ENCODE data around the gene AGPAT4.

AGPAT4 gene

DNA sequence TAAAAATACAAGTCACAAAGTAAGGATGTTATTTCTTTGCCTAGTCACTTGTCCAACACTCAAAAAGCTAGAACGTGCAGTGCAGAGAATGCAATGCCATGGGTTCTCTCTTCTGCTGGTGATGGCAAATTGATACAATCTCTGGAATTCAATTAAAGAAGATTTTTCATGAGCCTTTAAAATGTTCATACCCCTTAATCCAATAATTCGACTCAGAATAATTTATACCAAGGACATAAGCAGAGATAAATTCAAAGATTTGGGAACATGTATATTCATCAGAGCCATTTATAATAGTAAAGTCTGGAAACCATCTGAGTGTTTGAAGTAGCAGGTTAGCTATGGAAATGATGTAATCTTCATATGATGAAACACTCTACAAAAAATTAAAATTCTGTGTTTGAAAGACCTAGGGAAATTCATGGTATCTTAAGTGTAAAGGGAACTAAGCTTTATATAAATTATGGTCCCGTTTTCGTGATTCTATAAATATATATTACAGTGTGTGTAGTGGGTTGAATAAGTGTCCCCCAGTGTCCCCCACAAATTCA is 2.8 kb upstream of the AGPAT4 start:
- TF ChIP-seq, protein P1, sequence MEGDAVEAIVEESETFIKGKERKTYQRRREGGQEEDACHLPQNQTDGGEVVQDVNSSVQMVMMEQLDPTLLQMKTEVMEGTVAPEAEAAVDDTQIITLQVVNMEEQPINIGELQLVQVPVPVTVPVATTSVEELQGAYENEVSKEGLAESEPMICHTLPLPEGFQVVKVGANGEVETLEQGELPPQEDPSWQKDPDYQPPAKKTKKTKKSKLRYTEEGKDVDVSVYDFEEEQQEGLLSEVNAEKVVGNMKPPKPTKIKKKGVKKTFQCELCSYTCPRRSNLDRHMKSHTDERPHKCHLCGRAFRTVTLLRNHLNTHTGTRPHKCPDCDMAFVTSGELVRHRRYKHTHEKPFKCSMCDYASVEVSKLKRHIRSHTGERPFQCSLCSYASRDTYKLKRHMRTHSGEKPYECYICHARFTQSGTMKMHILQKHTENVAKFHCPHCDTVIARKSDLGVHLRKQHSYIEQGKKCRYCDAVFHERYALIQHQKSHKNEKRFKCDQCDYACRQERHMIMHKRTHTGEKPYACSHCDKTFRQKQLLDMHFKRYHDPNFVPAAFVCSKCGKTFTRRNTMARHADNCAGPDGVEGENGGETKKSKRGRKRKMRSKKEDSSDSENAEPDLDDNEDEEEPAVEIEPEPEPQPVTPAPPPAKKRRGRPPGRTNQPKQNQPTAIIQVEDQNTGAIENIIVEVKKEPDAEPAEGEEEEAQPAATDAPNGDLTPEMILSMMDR (conservative IDR thresholded peaks at IDR 0.05; ENCODE audit: low read length): no peak
- no peak for DNase-seq (ENCODE audit: low read depth)
- no peak overlapping the region for H3K4me3 ChIP-seq (ENCODE audit: low read length)

- TF ChIP-seq, protein P1 (conservative IDR thresholded peaks at IDR 0.05; ENCODE audit: low read length): no peak
- DNase-seq (ENCODE audit: low read depth): no peak
- no peak overlapping the region for H3K4me3 ChIP-seq (ENCODE audit: low read length)
Measured at GRCh38 chr6:161274898-161275297, 1.0 kb upstream of the AGPAT4 start.

GRCh38 chr6:161274488-161274858 is 612 bp upstream of the AGPAT4 start:
- no peak for DNase-seq (ENCODE audit: low read depth)
- TF ChIP-seq, protein P1 (conservative IDR thresholded peaks at IDR 0.05; ENCODE audit: low read length): no peak

DNA sequence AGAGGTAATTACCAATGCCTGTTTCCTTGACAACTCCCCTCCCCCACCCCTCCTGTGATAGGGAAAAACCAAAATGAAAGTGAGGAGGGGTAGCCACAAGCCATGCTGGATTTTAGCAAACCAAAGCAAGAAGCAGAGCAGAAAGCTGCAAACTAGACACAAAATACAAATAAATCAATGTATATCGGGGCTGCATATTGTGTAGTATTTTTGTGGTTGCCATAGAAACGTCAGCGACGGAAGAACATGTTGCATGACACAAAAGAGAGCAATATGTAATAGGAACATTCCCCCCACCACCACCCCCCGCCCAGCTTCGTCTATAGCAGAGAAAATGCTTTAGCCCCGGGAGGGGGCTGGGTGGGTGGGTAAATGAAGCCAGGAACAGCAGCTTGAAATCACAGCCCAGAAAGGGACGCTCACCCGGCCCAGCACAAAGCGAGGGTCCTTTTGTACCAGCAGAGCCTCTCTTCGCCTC is 548 bp downstream of the AGPAT4 start:
- peak; percentile 52 for DNase-seq (ENCODE audit: low read depth)
- H3K4me3 ChIP-seq (ENCODE audit: low read length): peak overlapping the region; percentile 82
- TF ChIP-seq, protein P1 (conservative IDR thresholded peaks at IDR 0.05; ENCODE audit: low read length): no peak

More at GRCh38 chr6:161274488-161274858, 612 bp upstream of the AGPAT4 start:
- peak overlapping the region; percentile 82 for H3K4me3 ChIP-seq (ENCODE audit: low read length)

GRCh38 chr6:161272635-161273273 is 1.1 kb downstream of the AGPAT4 start:
- TF ChIP-seq, protein P1 (conservative IDR thresholded peaks at IDR 0.05; ENCODE audit: low read length): no peak
- peak; percentile 67 for DNase-seq (ENCODE audit: low read depth)
- H3K4me3 ChIP-seq (ENCODE audit: low read length): peak overlapping the region; percentile 82

DNA sequence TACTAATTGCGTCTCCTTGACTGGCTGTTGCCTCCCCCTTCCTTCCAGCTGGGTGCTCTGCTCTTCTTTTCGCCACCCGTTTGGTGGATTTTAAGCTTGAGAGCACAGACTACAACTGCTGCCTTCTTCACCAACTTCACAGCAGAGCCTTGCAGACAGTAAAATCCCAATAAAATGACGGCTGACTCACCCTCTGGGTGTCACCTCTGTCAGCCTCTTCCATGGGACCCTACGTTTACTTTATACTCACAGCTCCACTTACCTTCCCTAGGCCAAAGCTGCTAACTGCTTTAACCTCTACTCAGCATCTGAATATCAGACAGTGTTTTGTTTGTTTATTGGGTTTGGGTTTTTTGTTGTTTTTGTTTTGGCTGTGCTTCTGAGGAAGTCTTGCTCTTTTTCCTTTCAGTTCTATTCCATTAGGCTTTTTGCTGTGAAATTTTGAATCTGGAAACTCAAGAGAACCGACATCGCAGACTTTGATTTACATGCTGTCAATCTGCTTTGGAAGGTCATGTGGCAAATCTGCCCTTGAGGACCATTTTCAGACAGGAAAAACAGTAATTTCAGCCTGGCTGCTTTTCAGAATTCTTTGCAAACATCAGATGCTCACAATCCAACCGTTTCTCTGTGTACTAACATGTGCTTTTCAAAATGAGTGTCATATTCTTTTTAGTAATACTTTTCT is 2.4 kb downstream of the AGPAT4 start:
- DNase-seq (ENCODE audit: low read depth): no peak
- TF ChIP-seq, protein P1 (conservative IDR thresholded peaks at IDR 0.05; ENCODE audit: low read length): no peak
- H3K4me3 ChIP-seq (ENCODE audit: low read length): no peak overlapping the region
